ENCODE results near the gene OTOP2. TPM values are rescaled to one million over a fixed set of nuclear protein-coding genes. Genes with fewer than 3 reads are reported as not detected.

OTOP2 gene
- total and polyA plus RNA-seq, 9 of the 15 experiments (the other 6 are each of a cell fraction or from before 2014, with no cell fraction given): 0.04 to 0.36 (median 0.14) TPM; not detected in 1

DNA sequence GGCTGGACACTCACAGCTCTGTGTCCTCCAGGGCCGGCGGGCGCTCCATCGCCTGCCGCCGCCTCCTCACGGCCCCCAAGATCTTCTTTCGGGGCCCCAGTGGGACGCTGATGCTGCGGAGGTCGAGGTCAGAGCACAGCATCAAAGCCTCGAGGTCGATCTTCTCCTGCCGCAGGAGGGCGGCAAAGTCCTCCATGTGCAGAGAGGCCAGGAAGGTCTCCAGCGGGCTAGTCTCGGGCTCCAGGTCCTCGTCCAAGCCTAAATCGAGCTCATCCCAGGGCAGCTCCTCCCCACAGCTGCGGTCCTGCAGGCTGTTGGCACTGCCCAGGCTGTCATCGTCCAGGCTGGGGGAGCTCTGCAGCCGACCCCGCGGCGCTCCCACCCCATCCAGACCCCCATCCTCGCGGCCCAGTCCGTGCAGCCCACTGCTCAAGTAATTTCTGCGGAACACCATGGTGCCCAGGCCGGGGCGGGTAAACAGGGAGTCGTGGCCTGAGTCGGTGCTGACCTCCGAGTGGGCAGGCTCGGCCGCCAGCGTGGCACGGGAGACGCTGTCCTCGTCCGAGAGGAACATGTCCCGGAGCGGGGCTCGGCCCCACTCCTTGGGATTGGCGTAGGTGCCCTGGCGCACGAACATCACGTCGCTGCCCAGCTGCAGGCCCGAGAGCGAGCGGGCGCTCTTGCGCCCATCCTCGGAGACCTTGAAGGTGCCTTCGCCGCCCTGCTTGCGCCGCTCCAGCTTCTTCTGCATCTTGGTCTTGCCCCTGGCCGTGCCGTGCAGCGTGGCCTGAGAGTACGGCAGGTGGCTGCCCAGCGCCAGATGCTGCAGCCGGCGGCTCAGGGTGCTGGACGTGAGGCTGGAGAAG lies 4.4 kb upstream of the OTOP2 start:
- no peak overlapping the region for H3K9ac ChIP-seq (ENCODE audit: insufficient read depth in 1 of 2, low read depth in 2 of 2, low read length in 2 of 2)
- no peak overlapping the region for H2AFZ ChIP-seq (ENCODE audit: low read depth, low read length)
- peaks cover 5 to 10% of the 10 kb centered on the region in 2 experiments; a peak in 4 of 5 replicates for H3K27me3 ChIP-seq (ENCODE audit: control insufficient read depth in 2 of 2, insufficient read depth in 2 of 2, low read length in 2 of 2)
- no TSS peak for BruUV-seq (replicated peaks)
- ATAC-seq (peak; percentile 22; the same call in 2 of the 3 replicates), DNase-seq (ENCODE audit: extremely low read depth in 1 of 4, low spot score in 3 of 4) (peak in 2 of 4 experiments; percentile 50 to 57), FAIRE-seq (peak; percentile 58)
- no peaks in the 10 kb centered on the region for H3K36me3 ChIP-seq (ENCODE audit: control insufficient read depth, insufficient read depth, low read length)
- CTCF ChIA-PET (ENCODE audit: low intra/inter-chr PET ratio): interaction anchor here (0.5 to 1.4 kb wide), 3 partner anchors 36 to 41 kb away, joined by 3 to 8 read pairs (median 7); no protein-coding TSS in a partner anchor
- H4K20me1 ChIP-seq (replicated peaks; ENCODE audit: control insufficient read depth, insufficient read depth, low read length): no peaks in the 10 kb centered on the region
- H3K4me3 ChIP-seq: no peak overlapping the region
- no peaks in the 10 kb centered on the region for H3K79me2 ChIP-seq (ENCODE audit: control insufficient read depth, insufficient read depth, low read length)
- POLR2A ChIA-PET: interaction anchor here (0.6 to 1.4 kb wide), 4 partner anchors 24 to 89 kb away, joined by 3 to 5 read pairs (median 4); partner anchors contain the start of gene FDXR
- in situ Hi-C loops (cut with MboI): loop anchor here (5.0 kb wide), 1 partner anchor 38 kb away; no protein-coding TSS in a partner anchor
- H3K4me1 ChIP-seq (replicated peaks in 1 of 2; ENCODE audit: control insufficient read depth in 2 of 2, insufficient read depth in 2 of 2, low read length in 2 of 2): peaks cover 18 to 65% of the 10 kb centered on the region in 2 experiments
- intact Hi-C loops (cut with micrococcal nuclease): loop anchor here (10.0 kb wide), 1 partner anchor 85 kb away; no protein-coding TSS in a partner anchor
- no peaks in the 10 kb centered on the region for H3K9me1 ChIP-seq (ENCODE audit: control insufficient read depth, insufficient read depth, low read length)
- no peaks in the 10 kb centered on the region for H3K9me3 ChIP-seq (replicated peaks; ENCODE audit: control insufficient read depth, insufficient read depth, low read depth, low read length)
- no peak overlapping the region for H3K4me2 ChIP-seq (ENCODE audit: insufficient read depth, low read length)
- WGBS (ENCODE audit: insufficient coverage, low coverage, missing lambda C conversion rate): 73% methylated on average over 59 of the region's 67 CpGs
- no peak overlapping the region for H3K27ac ChIP-seq (ENCODE audit: extremely low read depth, low read depth, low read length)
- TF ChIP-seq ZNF444 (CRISPR knock-in tag; IDR thresholded peaks at IDR 0.05): no peak
- TF ChIP-seq FOXJ2 (tag; IDR thresholded peaks at IDR 0.05): no peak
- TF ChIP-seq SMC3 (conservative IDR thresholded peaks at IDR 0.05; ENCODE audit: insufficient read depth, low read depth, low read length): 0 out of 2 replicates have a peak, but pooled peaks have one; percentile 27
- TF ChIP-seq MXI1 (IDR thresholded peaks at IDR 0.05; ENCODE audit: low read depth, low read length): no peak
- TF ChIP-seq, protein P1, sequence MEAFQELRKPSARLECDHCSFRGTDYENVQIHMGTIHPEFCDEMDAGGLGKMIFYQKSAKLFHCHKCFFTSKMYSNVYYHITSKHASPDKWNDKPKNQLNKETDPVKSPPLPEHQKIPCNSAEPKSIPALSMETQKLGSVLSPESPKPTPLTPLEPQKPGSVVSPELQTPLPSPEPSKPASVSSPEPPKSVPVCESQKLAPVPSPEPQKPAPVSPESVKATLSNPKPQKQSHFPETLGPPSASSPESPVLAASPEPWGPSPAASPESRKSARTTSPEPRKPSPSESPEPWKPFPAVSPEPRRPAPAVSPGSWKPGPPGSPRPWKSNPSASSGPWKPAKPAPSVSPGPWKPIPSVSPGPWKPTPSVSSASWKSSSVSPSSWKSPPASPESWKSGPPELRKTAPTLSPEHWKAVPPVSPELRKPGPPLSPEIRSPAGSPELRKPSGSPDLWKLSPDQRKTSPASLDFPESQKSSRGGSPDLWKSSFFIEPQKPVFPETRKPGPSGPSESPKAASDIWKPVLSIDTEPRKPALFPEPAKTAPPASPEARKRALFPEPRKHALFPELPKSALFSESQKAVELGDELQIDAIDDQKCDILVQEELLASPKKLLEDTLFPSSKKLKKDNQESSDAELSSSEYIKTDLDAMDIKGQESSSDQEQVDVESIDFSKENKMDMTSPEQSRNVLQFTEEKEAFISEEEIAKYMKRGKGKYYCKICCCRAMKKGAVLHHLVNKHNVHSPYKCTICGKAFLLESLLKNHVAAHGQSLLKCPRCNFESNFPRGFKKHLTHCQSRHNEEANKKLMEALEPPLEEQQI (IDR thresholded peaks at IDR 0.05): no peak
- TF ChIP-seq, protein P2, sequence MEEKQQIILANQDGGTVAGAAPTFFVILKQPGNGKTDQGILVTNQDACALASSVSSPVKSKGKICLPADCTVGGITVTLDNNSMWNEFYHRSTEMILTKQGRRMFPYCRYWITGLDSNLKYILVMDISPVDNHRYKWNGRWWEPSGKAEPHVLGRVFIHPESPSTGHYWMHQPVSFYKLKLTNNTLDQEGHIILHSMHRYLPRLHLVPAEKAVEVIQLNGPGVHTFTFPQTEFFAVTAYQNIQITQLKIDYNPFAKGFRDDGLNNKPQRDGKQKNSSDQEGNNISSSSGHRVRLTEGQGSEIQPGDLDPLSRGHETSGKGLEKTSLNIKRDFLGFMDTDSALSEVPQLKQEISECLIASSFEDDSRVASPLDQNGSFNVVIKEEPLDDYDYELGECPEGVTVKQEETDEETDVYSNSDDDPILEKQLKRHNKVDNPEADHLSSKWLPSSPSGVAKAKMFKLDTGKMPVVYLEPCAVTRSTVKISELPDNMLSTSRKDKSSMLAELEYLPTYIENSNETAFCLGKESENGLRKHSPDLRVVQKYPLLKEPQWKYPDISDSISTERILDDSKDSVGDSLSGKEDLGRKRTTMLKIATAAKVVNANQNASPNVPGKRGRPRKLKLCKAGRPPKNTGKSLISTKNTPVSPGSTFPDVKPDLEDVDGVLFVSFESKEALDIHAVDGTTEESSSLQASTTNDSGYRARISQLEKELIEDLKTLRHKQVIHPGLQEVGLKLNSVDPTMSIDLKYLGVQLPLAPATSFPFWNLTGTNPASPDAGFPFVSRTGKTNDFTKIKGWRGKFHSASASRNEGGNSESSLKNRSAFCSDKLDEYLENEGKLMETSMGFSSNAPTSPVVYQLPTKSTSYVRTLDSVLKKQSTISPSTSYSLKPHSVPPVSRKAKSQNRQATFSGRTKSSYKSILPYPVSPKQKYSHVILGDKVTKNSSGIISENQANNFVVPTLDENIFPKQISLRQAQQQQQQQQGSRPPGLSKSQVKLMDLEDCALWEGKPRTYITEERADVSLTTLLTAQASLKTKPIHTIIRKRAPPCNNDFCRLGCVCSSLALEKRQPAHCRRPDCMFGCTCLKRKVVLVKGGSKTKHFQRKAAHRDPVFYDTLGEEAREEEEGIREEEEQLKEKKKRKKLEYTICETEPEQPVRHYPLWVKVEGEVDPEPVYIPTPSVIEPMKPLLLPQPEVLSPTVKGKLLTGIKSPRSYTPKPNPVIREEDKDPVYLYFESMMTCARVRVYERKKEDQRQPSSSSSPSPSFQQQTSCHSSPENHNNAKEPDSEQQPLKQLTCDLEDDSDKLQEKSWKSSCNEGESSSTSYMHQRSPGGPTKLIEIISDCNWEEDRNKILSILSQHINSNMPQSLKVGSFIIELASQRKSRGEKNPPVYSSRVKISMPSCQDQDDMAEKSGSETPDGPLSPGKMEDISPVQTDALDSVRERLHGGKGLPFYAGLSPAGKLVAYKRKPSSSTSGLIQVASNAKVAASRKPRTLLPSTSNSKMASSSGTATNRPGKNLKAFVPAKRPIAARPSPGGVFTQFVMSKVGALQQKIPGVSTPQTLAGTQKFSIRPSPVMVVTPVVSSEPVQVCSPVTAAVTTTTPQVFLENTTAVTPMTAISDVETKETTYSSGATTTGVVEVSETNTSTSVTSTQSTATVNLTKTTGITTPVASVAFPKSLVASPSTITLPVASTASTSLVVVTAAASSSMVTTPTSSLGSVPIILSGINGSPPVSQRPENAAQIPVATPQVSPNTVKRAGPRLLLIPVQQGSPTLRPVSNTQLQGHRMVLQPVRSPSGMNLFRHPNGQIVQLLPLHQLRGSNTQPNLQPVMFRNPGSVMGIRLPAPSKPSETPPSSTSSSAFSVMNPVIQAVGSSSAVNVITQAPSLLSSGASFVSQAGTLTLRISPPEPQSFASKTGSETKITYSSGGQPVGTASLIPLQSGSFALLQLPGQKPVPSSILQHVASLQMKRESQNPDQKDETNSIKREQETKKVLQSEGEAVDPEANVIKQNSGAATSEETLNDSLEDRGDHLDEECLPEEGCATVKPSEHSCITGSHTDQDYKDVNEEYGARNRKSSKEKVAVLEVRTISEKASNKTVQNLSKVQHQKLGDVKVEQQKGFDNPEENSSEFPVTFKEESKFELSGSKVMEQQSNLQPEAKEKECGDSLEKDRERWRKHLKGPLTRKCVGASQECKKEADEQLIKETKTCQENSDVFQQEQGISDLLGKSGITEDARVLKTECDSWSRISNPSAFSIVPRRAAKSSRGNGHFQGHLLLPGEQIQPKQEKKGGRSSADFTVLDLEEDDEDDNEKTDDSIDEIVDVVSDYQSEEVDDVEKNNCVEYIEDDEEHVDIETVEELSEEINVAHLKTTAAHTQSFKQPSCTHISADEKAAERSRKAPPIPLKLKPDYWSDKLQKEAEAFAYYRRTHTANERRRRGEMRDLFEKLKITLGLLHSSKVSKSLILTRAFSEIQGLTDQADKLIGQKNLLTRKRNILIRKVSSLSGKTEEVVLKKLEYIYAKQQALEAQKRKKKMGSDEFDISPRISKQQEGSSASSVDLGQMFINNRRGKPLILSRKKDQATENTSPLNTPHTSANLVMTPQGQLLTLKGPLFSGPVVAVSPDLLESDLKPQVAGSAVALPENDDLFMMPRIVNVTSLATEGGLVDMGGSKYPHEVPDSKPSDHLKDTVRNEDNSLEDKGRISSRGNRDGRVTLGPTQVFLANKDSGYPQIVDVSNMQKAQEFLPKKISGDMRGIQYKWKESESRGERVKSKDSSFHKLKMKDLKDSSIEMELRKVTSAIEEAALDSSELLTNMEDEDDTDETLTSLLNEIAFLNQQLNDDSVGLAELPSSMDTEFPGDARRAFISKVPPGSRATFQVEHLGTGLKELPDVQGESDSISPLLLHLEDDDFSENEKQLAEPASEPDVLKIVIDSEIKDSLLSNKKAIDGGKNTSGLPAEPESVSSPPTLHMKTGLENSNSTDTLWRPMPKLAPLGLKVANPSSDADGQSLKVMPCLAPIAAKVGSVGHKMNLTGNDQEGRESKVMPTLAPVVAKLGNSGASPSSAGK (IDR thresholded peaks at IDR 0.05): peak; percentile 34; the same call in 1 of the 2 replicates
